Fibroblast of skin of scalp (primary cell): ENCODE measurements around the gene NDUFV2. TPM values are rescaled to one million over a fixed set of nuclear protein-coding genes. Genes with fewer than 3 reads are reported as not detected.
"Not testable (repeated sequence)": the region's sequence is repeated elsewhere in the genome, so short reads cannot be mapped to it uniquely, and the experiment has no call there.

Experiments
- DNase-seq: peaks from one replicate; pipeline ENCODE4 v3.0.0-alpha.2; 2013
- polyA plus RNA-seq, 2 experiments: library from polyadenylated mRNA; unstranded; fragments of 120-200 nt; gene quantifications; one replicate each; pipeline ENCODE4 v1.2.1, GENCODE V29; 2013; ENCODE audit not compliant: insufficient read length in 2 of 2

NDUFV2 gene
- 107 TPM for polyA plus RNA-seq (2013, experiment 1 of 2; ENCODE audit: insufficient read length)
- 94.3 TPM for polyA plus RNA-seq (2013, experiment 2 of 2; ENCODE audit: insufficient read length)

DNA sequence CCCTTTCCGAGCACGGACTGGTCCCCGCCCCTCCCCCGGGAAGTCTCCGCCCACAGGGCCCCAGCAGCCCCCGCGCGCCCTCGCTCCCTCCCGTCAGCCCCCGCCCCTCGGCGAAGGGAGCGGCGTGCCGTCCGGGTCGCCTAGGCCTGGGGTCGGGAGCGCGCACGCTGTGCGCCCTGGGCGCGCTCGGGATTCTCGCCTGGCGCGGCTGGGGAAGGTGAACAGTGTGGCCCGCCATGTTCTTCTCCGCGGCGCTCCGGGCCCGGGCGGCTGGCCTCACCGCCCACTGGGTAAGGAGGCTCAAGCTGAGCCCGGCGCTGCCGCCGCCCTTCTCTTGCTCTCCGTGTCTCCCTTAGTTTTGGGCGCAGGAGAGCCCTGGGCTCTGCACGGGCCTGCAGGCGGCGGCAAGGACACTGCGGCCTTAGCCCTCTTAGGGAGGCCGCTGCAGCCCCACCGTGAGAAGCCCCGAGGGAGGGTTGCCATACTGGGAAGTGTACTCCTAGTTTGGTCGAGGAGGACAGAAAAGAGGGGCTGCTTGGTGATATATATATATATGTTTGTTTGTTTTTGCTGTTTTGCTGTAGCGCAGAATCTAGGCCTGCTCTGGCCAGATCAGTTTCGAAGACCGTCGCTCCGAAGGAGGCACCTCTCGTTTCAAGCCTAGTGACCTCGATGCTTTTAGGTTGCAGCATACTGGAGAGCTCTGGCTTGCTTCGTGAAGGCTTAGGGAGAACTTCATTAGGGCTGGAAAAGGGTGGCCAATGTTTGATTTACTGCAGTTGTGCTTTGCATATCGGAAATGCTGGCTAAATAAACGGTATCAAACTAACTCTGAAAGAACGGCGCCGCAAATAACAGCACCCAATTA is at the start of gene NDUFV2:
TSS of gene NDUFV2 (plus strand) at position 192 of the 868 bp plus-strand sequence. CDS start at position 237, 45 bp downstream.
- DNase-seq: peak; percentile 97

DNA sequence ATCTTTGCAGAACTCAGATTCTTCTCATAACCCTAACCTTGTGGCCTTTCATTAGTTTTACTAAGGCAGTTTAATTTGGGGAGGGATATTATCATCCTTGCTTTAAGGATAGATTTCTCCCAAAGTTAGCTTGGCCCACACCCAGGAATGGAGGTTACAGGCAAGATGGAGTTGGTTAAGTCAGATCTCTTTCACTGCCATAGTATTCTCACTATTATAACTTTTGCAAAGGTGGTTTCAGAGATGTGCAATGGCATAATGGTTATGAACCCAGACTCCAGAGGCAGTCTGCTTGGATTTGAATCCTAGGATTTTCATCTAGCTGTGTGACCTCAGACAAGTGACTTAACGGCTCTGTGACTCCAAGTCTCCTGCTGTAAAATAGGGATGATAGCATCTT is 48.7 kb upstream of the NDUFV2 start:
- no peak for DNase-seq

DNA sequence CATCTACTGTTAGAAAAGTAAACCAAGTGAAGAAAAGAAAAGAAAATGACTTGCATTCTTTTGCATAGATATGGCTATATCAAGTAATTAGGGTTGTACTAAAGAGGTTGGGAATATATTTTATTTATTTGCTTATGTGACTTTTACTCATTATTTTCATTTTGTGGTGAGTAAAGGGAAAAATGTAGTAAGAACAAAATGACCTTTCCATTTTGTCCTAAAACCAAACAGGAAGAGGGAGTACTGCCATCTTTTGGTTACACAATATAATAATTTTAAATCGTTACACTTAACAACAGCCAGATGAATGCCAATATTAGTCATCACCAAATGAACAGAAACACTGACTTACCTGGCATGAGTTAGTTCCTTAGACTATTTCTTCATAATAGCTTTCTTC is 47.3 kb upstream of the NDUFV2 start:
- DNase-seq: peak; percentile 73

DNA sequence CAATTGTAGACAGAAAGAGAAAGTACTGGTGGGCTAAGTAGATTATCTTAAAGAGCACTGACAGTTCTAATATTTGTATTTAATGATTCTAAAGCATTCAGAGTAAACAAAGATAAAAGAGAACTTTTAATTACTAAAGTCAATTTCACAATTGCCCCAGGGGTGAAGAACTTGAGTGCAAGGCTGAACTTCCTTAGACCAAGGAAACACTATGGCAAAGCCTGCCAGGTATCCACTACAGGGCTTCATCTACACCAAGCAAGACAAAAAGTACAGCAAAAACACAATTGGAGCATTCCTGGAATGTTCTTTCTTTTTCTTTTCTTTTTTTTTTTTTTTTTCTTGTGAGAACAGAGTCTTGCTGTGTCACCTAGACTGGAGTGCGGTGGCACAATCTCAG is 46.9 kb upstream of the NDUFV2 start:
- no peak for DNase-seq

DNA sequence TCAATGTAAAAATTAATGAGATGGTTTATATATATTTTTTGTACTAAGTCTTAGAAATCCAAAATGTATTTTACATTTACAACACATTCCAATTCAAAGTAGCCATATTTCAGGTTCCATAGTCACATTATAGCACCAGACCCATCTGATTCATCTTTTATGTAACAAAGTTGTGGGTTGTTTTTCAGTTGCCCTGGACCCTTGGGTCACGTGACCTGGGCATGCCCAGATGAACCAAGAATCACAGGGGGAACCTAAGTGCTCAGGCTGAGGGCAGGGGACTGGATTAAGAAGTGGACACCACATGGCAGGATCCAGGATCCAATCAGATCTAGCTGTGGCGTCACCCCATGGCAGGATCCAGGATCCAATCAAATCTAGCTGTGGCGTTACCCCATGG is 44.9 kb upstream of the NDUFV2 start:
- no peak for DNase-seq

DNA sequence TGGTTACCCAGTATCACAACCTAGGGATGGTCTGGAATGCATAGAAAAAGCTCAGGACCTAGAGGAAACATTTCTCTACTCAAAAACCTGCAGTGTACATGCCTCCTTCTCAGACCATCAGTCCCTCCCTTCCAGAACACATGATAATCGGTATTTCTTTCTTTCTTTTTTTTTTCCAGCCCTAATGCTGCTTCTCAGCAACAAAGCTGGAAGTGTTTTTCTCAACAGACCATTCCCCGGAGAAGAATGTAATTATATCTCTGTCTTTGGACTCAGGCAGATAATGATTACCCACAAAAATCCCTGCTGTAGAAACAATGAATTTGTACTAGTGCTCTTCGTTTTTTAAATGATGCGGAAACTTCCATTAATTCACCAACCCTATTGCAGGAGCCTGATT is 44.1 kb upstream of the NDUFV2 start:
- DNase-seq: no peak

DNA sequence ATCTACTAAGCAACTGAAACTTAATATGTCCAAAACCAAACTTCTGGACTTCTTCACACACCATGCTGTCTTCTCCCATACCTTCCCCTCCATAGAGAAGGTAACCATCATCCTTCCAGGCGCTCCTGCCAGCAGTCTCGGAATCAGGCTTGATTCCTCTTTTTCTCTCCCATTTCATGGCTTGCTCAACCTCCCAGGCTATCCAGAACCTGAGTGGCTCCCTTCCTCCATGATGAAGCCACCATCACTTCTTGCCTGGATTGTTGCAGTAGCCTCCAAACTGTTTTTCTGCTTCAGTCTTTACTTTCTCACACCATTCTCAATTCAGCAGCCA is 40.1 kb upstream of the NDUFV2 start:
- no peak for DNase-seq

DNA sequence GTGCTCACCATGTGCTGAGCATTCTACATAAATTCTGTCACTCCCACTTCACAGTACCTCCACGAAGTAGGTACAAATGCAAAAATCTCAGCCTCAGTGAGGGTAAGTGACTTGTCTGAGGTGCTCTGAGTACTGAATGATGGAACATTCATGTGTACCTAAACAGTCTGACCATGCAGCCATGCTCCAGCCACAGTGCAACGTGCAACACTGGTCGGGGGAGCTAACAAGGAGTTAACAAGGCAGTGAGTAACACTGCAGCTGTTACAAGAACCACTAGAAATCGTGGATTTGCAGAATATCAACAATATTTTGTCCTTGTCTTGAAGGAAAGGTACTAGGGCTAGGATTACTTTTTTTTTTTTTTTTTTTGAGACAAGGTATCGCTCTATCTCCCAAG is 36.6 kb upstream of the NDUFV2 start:
- no peak for DNase-seq

DNA sequence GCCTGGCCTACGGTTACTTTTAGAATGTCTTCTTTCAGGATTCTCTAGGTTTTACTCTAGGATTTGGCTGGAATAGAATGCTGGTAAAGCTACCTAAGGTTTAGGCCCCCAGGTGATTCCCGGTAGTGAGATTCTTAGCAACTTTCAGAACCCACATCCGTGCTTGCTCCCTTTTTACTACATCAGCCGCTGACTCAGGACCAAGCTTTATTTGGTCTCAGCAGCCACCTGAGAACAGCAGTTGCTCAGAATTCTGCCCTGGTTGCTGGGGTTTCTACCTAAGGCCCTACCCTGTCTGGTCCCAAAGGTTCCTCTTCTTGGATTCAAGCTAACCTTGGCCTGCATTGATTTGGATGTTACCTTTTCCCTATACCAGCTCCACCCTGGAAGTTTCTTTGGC is 36.1 kb upstream of the NDUFV2 start:
- DNase-seq: no peak

DNA sequence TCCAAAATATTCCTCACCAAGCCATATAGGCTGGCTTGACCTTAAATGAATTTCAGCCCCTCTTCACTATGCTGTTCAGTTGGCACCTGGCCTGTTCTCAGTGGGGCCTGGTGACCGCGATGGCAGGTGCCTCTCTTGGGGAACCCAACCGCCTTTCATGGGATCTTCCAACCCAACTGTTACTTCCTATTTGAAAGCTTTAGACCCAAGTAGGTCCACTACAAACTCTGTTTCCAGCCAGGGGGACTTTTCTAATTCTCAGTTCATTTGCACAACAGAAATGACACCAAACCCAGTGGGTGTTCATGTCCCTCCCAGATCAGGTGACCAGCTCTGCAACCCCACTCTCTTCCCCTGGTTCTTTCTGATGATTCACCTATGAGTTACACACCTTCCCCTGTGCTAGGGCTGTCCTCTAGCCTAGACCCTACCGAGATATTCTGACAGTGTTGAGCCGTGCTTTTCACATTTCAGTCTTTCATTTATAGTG is 35.6 kb upstream of the NDUFV2 start:
- no peak for DNase-seq

DNA sequence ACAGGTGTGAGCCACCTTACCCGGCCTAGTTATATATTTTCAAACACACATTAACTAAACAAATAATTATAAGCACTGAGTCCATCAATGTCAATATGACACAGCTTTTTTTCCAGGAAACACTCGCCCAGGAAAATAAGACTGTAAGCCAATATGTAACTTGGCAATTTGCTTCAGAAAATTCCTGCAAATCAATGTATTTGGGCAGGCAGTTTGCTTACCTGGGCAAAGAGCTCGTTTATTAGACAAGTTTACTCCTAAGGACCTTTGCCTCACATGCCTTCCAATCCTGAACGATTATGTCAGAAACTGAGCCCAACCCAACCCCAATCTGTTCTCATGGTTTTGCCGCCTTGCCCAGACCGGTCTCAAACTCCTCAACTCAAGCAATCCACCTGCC is 34.7 kb upstream of the NDUFV2 start:
- DNase-seq: no peak

DNA sequence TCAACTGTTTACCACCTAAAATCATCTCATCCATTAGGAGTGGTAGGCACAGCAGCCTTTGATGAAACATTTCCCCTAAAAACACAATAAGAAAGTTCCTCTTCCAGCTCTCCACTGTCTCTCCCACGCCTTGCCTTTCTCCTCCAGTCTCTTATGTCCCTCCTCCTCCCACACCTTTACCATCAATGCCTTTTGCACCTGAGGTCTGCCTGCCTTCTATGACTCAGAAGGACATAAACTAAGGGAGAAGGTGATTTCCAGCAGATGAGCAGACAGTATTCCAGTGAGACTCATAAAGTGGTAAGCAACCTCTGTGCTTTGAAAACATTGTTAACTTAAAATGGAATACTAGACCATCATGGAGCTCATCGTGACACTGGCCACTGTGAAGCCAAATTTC is 34.2 kb upstream of the NDUFV2 start:
- no peak for DNase-seq

DNA sequence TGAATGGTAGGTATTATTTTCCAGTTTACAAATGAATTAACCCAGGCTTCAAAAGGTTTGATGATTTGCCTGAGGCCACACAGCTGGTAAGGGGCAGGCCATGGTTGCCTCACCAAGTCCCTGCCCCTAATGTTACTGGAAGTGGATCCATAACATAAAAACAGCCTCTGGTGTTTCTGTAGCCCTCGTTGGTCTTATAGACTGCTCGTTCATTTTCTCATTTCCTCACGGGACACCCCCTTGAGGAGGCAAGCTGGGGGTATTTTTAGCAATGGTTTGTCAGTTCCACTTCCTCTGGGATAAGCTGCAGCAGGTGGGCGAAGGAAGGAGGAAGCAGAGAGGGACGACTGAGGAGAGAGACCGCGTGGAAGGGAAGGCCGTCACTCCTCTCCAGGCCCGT is 32.9 kb upstream of the NDUFV2 start:
- DNase-seq: no peak

DNA sequence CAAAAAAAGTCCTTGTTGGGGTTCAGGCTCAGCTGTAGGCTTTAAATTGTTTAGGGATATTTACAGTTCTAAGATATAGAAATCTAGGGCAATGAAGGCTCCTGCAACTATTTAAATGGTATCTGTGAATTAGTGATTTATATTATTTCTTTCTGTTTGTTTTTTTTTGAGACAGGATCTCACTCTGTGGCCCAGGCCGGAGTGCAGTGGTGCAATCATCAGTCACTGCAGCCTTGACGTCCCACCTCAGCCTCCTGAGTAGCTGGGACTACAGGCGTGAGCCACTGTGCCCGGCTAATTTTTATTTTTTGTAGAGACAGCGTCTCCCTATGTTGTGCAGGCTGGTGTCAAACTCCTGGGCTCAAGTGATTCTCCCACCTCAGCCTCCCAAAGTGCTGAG is 32.3 kb upstream of the NDUFV2 start:
- no peak for DNase-seq

DNA sequence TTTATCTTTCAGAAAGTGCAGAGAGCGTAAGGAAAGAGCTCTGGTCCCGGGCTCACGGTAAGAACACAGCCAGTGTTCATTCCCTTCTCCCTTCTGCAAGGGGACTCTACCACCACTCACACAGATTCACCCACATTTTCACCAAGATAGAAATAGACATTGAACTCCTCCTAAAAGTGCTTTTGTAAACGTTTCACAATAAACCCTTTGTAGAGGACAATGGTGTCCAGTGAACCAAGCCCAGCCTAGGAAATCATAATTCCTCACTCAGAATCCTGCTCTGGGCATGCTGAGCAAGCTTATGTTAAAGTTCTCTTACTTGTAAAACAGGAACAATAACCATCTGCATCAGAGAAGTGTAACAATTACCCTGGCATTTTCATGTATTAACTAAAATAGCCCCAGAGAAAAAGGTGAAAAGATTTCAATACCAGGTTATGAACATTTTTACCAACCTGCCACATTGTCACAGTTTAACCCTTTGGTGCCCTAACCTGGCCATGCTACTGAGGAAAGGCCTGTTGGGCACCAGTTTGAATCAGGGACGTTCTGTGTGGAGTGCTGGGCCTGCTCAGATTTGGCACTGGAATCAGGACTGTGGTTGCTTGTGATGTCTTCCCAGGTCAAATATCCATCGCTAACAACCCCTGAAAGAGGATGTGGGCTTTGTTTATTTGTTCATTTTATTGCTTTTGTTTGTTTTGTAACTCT is 22.5 kb upstream of the NDUFV2 start:
- no peak for DNase-seq

DNA sequence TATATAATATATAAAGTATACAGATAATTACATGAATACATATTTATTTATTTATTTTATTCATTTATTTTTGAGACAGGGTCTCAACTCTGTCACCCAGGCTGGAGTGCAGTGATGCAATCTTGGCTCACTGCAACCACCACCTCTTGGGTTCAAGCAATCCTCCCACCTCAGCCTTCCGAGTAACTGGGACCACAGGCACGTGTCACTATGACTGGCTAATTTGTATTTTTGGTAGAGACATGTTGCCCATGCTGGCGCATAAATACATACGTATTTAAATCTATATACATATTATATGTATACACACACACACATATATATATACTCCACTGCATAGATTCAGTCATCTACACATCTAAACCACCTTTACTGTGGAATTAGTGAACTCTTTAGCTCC is 20.6 kb upstream of the NDUFV2 start:
- no peak for DNase-seq

DNA sequence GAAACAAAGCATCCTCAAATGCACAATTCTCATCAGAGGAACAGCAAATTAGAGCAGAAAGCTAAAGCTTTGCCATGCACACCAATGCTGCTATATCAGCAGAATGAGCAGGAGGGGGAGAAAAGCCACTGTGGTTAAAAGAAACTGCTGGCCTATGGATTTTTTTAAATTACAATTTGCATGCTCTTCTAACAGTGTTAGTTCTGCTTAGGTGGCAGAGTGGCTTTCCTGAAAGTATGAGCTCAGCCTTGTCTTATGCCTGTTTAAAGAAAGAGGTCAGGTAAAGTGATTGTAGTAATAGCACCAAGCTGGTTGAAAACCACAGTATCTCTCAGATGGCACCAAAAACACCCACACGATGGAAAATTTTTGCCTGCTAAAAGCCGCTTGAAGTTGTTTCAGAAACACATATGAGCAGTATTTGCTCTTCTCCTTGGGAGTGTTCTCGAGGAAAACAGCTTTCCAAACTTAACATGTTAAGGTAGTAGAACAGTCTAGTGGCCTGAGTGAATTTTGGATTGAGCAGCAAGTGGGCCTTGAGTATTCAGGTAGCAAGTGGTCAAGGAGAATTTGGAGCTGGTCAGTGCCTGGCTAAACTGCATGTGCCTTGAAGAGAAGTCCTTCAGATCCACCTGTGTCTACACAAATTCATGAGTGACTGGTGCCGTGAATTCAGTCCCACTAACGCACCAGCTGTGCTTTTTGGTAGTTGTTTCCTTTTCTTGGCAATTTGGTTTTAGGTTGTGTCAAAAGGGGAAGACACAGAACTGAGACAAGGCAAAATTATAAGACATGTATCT is 19.6 kb upstream of the NDUFV2 start:
- DNase-seq: no peak

DNA sequence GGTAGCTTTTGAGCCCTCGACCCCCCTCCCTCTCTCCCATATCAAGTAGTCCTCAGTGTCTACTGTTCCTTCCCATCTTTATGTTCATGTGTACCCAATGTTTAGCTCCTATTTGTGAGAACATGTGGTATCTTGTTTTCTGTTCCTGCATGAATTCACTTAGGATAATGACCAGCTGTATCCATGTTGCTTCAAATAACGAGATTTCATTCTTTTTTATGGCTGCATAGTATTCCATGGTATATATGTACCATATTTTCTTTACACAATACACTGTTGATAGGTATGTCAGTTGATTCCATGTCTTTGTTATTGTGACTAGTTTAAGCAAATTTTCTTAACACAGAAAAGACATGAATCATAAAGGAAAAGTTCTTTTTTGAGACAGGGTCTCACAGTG is 16.5 kb upstream of the NDUFV2 start:
- DNase-seq: no peak

DNA sequence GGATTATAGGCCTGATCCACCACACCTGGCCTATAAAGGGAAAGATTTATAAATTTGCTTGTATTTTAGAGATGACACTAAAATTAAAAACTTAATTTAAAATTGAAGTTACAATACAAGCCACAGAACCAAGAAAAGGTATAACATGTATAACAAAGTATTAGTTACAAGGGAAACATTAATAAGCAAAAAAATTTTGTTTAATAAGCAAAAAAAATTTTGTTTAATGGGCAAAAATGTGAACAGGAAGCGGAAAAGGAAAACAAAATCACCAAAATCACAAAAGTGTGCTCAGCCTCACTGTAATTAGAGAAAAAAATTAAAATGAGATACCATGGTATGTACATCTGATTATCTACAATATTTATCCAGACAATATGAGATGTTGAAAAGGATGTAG is 15.9 kb upstream of the NDUFV2 start:
- no peak for DNase-seq

DNA sequence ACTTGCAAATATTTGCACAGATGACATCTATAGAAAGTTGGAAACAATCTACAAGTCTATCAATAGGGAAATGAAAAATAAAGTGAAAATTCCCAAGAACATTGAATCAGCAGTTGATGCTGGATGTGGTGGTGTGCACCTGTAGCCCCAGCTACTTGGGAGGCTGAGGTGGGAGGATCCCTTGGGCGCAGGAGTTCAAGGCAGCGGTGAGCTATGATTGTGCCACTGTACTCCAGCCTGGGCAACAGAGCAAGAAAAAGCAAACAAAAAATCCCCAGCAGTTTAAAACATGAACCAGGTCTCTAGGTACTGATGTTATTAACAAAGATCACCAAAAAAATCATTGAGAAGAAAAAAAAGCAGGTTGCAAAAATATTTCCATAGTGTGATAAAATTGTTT is 15.4 kb upstream of the NDUFV2 start:
- no peak for DNase-seq

DNA sequence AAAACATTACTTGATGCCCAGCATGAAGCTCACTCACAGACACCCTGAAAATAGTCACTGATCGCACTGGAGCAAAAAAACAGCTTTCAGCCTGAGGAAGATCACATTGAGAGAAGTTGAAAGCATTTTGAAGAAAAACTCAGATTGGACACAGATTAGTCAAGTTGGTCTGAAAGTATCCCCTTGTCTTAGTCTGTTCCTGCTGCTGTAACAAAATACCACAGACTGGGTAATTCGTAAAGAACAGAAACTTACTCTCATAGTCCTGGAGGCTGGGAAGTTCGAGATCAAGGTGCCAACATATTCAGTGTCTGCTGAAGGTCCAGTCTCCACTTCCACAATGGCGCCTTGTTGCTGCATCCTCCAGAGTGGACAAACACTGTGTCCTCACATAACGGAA is 14.2 kb upstream of the NDUFV2 start:
- no peak for DNase-seq

DNA sequence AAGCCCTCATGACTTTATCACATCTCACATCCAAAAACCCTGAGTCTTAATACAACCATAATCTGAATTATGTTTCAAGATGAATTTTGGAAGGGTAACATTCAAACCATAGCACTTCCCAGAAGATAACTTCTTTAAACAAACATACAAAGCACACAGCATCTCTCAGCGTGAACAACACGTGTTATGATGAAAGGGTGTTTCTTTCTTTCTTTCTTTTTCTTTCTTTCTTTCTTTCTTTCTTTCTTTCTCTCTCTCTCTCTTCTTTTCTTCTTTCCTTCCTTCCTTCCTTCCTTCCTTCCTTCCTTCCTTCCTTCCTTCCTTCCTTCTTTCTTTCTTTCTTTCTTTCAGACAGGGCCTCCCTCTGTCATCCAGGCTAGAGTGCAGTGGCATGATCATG is 13.8 kb upstream of the NDUFV2 start:
- not testable (repeated sequence) for DNase-seq

DNA sequence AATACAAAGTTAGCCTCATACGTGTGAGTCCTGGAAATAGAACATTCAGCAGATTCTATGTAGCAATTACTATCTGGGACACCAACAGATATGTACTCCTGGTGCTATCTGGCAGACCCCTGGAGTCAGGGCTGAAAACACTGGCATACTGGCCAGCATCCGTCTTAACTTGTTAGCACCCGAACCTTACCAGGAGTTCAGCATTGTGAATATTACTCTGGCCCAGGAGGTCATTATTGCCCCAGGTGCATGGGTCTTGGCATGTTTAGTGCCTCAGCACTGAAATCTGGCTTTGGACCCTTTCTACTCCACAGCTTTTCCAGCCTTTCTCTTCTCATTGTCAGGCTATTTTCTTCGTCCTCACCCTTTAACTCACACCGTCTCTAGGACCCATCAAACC is 11.9 kb upstream of the NDUFV2 start:
- DNase-seq: no peak
